ENCODE measurements around the gene TTC5.
"Not testable (repeated sequence)": the region's sequence is repeated elsewhere in the genome, so short reads cannot be mapped to it uniquely, and the experiment has no call there.

The TTC5 gene

DNA sequence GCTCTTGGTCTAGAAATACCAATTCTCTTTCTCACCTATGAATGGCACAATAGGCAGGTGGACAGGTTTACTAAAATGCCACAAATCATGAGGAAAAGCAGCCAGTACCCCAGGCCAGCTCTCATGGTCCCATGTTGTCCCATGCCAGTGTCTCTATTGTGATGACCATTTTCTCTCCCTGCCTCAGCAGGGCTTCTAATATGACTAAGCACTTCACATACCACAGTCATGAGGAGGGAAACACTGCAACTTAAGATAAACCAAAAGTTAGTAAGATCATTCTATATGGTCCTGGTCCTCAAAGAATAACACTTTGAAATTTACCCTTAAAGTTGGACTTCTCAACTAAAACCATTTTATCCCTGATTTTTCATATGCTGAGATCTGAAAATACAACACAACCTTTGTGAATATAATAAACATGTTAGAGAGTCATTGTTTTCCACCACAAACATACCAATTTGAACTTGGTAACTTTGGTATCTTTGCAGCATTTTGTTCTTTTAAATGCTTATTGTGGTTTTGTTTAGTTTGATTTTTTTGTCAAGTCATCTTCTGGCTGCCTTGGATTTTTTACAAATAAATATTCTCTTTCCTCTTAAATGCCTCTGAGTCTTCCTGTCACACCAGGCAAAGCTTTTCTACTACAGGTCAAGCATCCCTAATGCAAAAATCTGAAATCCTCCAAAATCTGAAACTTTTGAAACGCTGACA is 3.6 kb downstream of the TTC5 start:
- no peak for DNase-seq (ENCODE audit: low spot score)

- no peak for DNase-seq (ENCODE audit: low spot score)
Measured at GRCh38 chr14:20295067-20295466, 10.7 kb downstream of the TTC5 start.

- no peak for DNase-seq (ENCODE audit: low spot score)
Measured at GRCh38 chr14:20294636-20295035, 11.1 kb downstream of the TTC5 start.

GRCh38 chr14:20281998-20282397 is 23.8 kb downstream of the TTC5 start:
- DNase-seq (ENCODE audit: low spot score): not testable (repeated sequence)

GRCh38 chr14:20280265-20280664 is 25.5 kb downstream of the TTC5 start:
- DNase-seq (ENCODE audit: low spot score): not testable (repeated sequence)

- DNase-seq (ENCODE audit: low spot score): no peak
Measured at GRCh38 chr14:20278414-20278813, 27.3 kb downstream of the TTC5 start.

GRCh38 chr14:20277409-20277808 is 28.3 kb downstream of the TTC5 start:
- DNase-seq (ENCODE audit: low spot score): no peak

DNA sequence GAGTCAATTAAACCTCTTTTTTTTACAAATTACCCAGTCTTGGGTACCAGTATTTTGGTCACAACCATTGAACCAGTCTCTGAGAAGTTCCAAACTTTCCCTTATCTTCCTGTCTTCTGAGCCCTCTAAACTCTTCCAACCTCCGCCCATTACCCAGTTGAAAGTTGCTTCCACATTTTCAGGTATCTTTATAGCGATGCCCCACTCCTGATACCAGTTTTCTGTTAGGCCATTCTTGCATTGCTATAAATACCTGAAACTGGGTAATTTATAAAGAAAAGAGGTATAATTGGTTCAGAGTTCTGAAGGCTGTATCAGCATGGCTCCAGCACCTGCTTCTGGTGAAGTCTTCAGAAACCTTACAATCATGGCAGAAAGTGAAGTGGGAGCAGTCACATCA is 31.7 kb downstream of the TTC5 start:
- DNase-seq (ENCODE audit: low spot score): no peak

- not testable (repeated sequence) for DNase-seq (ENCODE audit: low spot score)
Measured at GRCh38 chr14:20264361-20264760, 41.4 kb downstream of the TTC5 start.

DNA sequence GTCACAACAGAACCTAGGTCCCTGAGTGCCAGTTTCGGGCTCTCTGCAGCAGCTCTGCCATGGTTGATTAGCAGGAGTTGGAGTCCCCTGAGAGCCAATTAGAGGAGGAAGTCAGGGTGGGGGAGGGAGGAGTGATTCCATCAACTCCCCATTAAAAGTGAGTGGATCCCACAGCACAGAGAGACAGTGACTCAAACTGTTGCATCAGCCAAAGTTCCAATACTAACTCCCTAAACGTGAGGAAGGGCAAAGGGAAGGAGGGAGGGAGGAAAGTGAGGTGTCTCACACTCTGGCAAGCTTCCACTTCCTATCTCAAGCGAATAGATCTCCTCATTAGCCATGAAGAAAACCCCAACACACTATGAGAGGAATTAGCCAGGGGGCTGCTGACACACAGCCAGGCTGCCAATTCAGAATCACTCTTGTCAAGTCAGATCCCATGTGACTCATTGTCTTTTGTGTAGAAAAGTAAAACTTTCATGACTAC is 43.1 kb downstream of the TTC5 start:
- no peak for DNase-seq (ENCODE audit: low spot score)

- no peak for DNase-seq (ENCODE audit: low spot score)
Measured at GRCh38 chr14:20247646-20248246, 58.0 kb downstream of the TTC5 start.
